GM21723 (cell line): ENCODE results near the gene SRGN.

ENCODE experiments used
- ATAC-seq: cut with Tn5 transposase; IDR thresholded peaks from one replicate; pipeline ENCODE4 v1.9.1; 2021; ENCODE audit warnings: mild to moderate bottlenecking, moderate library complexity; ENCODE audit not compliant: unreplicated experiment

SRGN gene

GRCh38 chr10:69089638-69090599 lies 2.0 kb downstream of the SRGN start:
- peak; percentile 37 for ATAC-seq

- no peak for ATAC-seq
Measured at GRCh38 chr10:69090685-69091084, 2.8 kb downstream of the SRGN start.

- ATAC-seq, result no peak
Measured at GRCh38 chr10:69091143-69091651, 3.3 kb downstream of the SRGN start.

- ATAC-seq, result peak; percentile 41
Measured at GRCh38 chr10:69092959-69093850, 5.3 kb downstream of the SRGN start.

- no peak for ATAC-seq
Measured at GRCh38 chr10:69093933-69094332, 6.0 kb downstream of the SRGN start.

GRCh38 chr10:69096045-69096444 lies 8.1 kb downstream of the SRGN start:
- ATAC-seq, result no peak

GRCh38 chr10:69097729-69098128 lies 9.8 kb downstream of the SRGN start:
- no peak for ATAC-seq

GRCh38 chr10:69100136-69100872 lies 12.4 kb downstream of the SRGN start:
- ATAC-seq, result no peak

- no peak for ATAC-seq
Measured at GRCh38 chr10:69101451-69102095, 13.7 kb downstream of the SRGN start.

GRCh38 chr10:69102440-69102839 lies 14.5 kb downstream of the SRGN start:
- ATAC-seq, result no peak

- no peak for ATAC-seq
Measured at GRCh38 chr10:69103784-69104183, 15.9 kb downstream of the SRGN start.

GRCh38 chr10:69104994-69105790 lies 17.3 kb downstream of the SRGN start:
- ATAC-seq, result no peak

GRCh38 chr10:69107176-69107490 lies 19.2 kb downstream of the SRGN start:
- ATAC-seq, result no peak

GRCh38 chr10:69107699-69108098 lies 19.8 kb downstream of the SRGN start:
- ATAC-seq, result no peak

GRCh38 chr10:69119896-69120295 lies 32.0 kb downstream of the SRGN start:
- ATAC-seq, result no peak

- ATAC-seq, result peak; percentile 34
Measured at GRCh38 chr10:69123306-69123746, 35.4 kb downstream of the SRGN start.

- ATAC-seq, result peak; percentile 85
Measured at GRCh38 chr10:69123747-69124562, 36.1 kb downstream of the SRGN start, which contains the start of gene VPS26A. VPS26A (plus strand) TSS chr10:69124178; CDS start chr10:69124278, 100 bp downstream.

GRCh38 chr10:69124563-69125268 lies 36.8 kb downstream of the SRGN start:
- peak; percentile 35 for ATAC-seq
